ENCODE results near the gene RAVER2.

Gene RAVER2

DNA sequence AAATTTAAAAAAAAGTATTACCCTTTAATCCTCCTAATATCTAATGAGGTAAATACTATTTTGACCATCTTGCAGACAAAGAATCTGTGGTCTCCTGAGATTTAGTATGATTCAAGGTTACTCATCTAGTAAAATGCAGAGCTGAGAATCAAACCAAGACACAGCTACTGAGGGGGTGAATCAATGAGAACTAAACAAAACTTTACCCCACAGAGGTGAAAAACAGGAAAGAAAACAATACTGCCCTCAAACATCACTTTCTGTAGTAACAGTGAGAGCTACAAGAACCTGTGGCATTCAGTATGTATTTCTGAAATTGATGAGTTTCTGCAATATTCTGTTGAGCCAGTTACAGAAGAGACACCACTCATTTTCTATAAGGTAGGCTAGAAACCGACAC, 136.4 kb downstream of the RAVER2 start:
- DNase-seq, result no peak
